Keratinocyte (primary cell): ENCODE measurements around the gene TOMM6. TPM values are rescaled to one million over a fixed set of nuclear protein-coding genes. Genes with fewer than 3 reads are reported as not detected.

Experiments
- DNase-seq: peaks from one replicate; pipeline ENCODE4 v3.0.0-alpha.2; 2011; ENCODE audit warnings: low read depth, missing footprints, low spot score
- FAIRE-seq: peaks from 2 replicates; lab custom pipeline; 2011; peaks lifted over from hg19 to GRCh38; lab: Jason Lieb, UNC
- H2AFZ ChIP-seq: 2 replicates; pipeline ENCODE4 v1.6.0; 2012; ENCODE audit warnings: low read length, control low read depth, inconsistent platforms; ENCODE audit not compliant: control insufficient read depth
- H3K27ac ChIP-seq: 2 replicates; pipeline ENCODE4 v1.5.1; 2011; ENCODE audit warnings: low read length; ENCODE audit not compliant: control insufficient read depth, insufficient read depth
- H3K27me3 ChIP-seq: 3 replicates; pipeline ENCODE4 v1.6.0; 2011; ENCODE audit warnings: low read length; ENCODE audit not compliant: control insufficient read depth, insufficient read depth; ENCODE audit errors: extremely low read depth
- H3K36me3 ChIP-seq, 2 experiments: 2 replicates in 1 of 2; 3 replicates in 1 of 2; pipeline ENCODE4 v1.5.1; 2011; ENCODE audit warnings: low read length in 2 of 2, mild to moderate bottlenecking in 1 of 2; ENCODE audit not compliant: control insufficient read depth in 2 of 2, insufficient read depth in 2 of 2; ENCODE audit errors: extremely low read depth in 1 of 2
- H3K4me1 ChIP-seq: 3 replicates; pipeline ENCODE4 v1.5.1; 2011; ENCODE audit warnings: low read length; ENCODE audit not compliant: control insufficient read depth, insufficient read depth; ENCODE audit errors: extremely low read depth
- H3K4me2 ChIP-seq: 3 replicates; pipeline ENCODE4 v1.6.0; 2011; ENCODE audit warnings: low read depth, low read length; ENCODE audit not compliant: control insufficient read depth, insufficient read depth; ENCODE audit errors: extremely low read depth
- H3K4me3 ChIP-seq, 3 experiments: fragments of 200-600 bp in 1 of 3; sonication (generic) in 1 of 3; 2 replicates in 2 of 3; 3 replicates in 1 of 3; pipeline ENCODE4 v1.5.1; 2011 to 2016; ENCODE audit warnings: low read length in 3 of 3, mild to moderate bottlenecking in 3 of 3, control low read depth in 2 of 3, inconsistent platforms in 1 of 3, low read depth in 1 of 3, mixed read lengths in 1 of 3, mixed run types in 1 of 3, moderate library complexity in 1 of 3; ENCODE audit not compliant: control insufficient read depth in 2 of 3, insufficient read depth in 2 of 3; ENCODE audit errors: extremely low read depth in 1 of 3
- H3K79me2 ChIP-seq: 2 replicates; pipeline ENCODE4 v1.6.0; 2012; ENCODE audit warnings: low read length; ENCODE audit not compliant: control insufficient read depth, insufficient read depth
- H3K9ac ChIP-seq: 3 replicates; pipeline ENCODE4 v1.6.0; 2011; ENCODE audit warnings: low read length; ENCODE audit not compliant: control insufficient read depth, insufficient read depth; ENCODE audit errors: extremely low read depth
- H3K9me1 ChIP-seq: 3 replicates; pipeline ENCODE4 v1.6.0; 2011; ENCODE audit warnings: low read length; ENCODE audit not compliant: control insufficient read depth, insufficient read depth; ENCODE audit errors: extremely low read depth
- H3K9me3 ChIP-seq: 2 replicates; pipeline ENCODE4 v1.5.1; 2012; ENCODE audit warnings: low read depth, low read length; ENCODE audit not compliant: control insufficient read depth
- H4K20me1 ChIP-seq: 3 replicates; pipeline ENCODE4 v1.6.0; 2011; ENCODE audit warnings: low read length; ENCODE audit not compliant: control insufficient read depth, insufficient read depth; ENCODE audit errors: extremely low read depth
- EZH2 ChIP-seq: IDR thresholded peaks from one replicate; pipeline ENCODE4 v1.6.1; 2012; ENCODE audit warnings: inconsistent platforms, mild to moderate bottlenecking, low read length, moderate library complexity
- dilution Hi-C: fragments of 300-500 bp; cut with MboI; formaldehyde crosslinking; loops from one replicate; pipeline ENCODE4 v1.7.0; 2020; ENCODE audit warnings: low sequenced_read_pairs; ENCODE audit not compliant: extremely low pct_ligation_motif_present
- polyA plus RNA-seq, 5 experiments: library from polyadenylated mRNA; depleted of rRNA in 3 of 5; stranded (reverse) in 3 of 5; stranded (forward) in 1 of 5; unstranded in 1 of 5; fragments of >200 nt; gene quantifications; 1 replicate in 1 of 5; 2 replicates in 3 of 5; 3 replicates in 1 of 5; pipeline versions ENCODE4 v1.2.1 to v1.2.3, GENCODE V29; 2011 to 2012; ENCODE audit warnings: missing spikeins in 2 of 5, low read depth in 1 of 5, low replicate concordance in 1 of 5
- TF ChIP-seq, protein P1 (sequence below), 3 experiments: IDR thresholded peaks in 1 of 3; conservative IDR thresholded peaks in 1 of 3; optimal IDR thresholded peaks in 1 of 3; 2 replicates in 2 of 3; 3 replicates in 1 of 3; pipeline versions ENCODE3 to v1.5.1; 2011; ENCODE audit warnings: low read length in 3 of 3, mild to moderate bottlenecking in 3 of 3, moderate library complexity in 2 of 3, control low read depth in 1 of 3, inconsistent platforms in 1 of 3; ENCODE audit not compliant: insufficient read depth in 2 of 3; ENCODE audit errors: extremely low read depth in 1 of 3

Gene TOMM6
- polyA plus RNA-seq, 1 donor (not counting 4 experiments of a cell fraction or from before 2014, with no cell fraction given): 374 TPM

GRCh38 chr6:41769376-41769775 lies 18.1 kb upstream of the TOMM6 start:
- no peak for FAIRE-seq
- Histone ChIP-seq H3K9me1 (no peaks in the 10 kb centered on the region), H2AFZ (no peak overlapping the region), H4K20me1 (no peaks in the 10 kb centered on the region), H3K4me3 (no peak overlapping the region), H3K27me3 (no peaks in the 10 kb centered on the region), H3K4me1 (peaks cover 23% of the 10 kb centered on the region), H3K9me3 (no peaks in the 10 kb centered on the region), H3K27ac (no peak overlapping the region), H3K4me2 (no peak overlapping the region), H3K79me2 (no peaks in the 10 kb centered on the region), H3K9ac (no peak overlapping the region), H3K36me3 (peaks cover 5 to 8% of the 10 kb centered on the region in 2 experiments)
- dilution Hi-C loops: no loop called here
- TF ChIP-seq, protein P1, sequence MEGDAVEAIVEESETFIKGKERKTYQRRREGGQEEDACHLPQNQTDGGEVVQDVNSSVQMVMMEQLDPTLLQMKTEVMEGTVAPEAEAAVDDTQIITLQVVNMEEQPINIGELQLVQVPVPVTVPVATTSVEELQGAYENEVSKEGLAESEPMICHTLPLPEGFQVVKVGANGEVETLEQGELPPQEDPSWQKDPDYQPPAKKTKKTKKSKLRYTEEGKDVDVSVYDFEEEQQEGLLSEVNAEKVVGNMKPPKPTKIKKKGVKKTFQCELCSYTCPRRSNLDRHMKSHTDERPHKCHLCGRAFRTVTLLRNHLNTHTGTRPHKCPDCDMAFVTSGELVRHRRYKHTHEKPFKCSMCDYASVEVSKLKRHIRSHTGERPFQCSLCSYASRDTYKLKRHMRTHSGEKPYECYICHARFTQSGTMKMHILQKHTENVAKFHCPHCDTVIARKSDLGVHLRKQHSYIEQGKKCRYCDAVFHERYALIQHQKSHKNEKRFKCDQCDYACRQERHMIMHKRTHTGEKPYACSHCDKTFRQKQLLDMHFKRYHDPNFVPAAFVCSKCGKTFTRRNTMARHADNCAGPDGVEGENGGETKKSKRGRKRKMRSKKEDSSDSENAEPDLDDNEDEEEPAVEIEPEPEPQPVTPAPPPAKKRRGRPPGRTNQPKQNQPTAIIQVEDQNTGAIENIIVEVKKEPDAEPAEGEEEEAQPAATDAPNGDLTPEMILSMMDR (optimal IDR thresholded peaks at IDR 0.05 in 1 of 3, IDR thresholded peaks at IDR 0.05 in 1 of 3, conservative IDR thresholded peaks at IDR 0.05 in 1 of 3; ENCODE audit: extremely low read depth in 1 of 3, insufficient read depth in 2 of 3, low read length in 3 of 3): no peak
- no peak for TF ChIP-seq EZH2
- DNase-seq: no peak

- TF ChIP-seq EZH2: no peak
- H3K9ac ChIP-seq: no peak overlapping the region
- H3K27me3 ChIP-seq: no peaks in the 10 kb centered on the region
- peaks cover 23% of the 10 kb centered on the region for H3K4me1 ChIP-seq
- H3K36me3 ChIP-seq: peaks cover 13 to 20% of the 10 kb centered on the region in 2 experiments
- H3K27ac ChIP-seq: no peak overlapping the region
- no peaks in the 10 kb centered on the region for H4K20me1 ChIP-seq
- H3K4me2 ChIP-seq: no peak overlapping the region
- dilution Hi-C loops: no loop called here
- H2AFZ ChIP-seq: no peak overlapping the region
- H3K9me3 ChIP-seq: no peaks in the 10 kb centered on the region
- no peaks in the 10 kb centered on the region for H3K9me1 ChIP-seq
- no peak for FAIRE-seq
- no peaks in the 10 kb centered on the region for H3K79me2 ChIP-seq
- no peak for DNase-seq
- no peak overlapping the region for H3K4me3 ChIP-seq
These were observed 17.0 kb upstream of the TOMM6 start for GRCh38 chr6:41770381-41771057.
